ENCODE results near the gene GRM4. TPM values are rescaled to one million over a fixed set of nuclear protein-coding genes. Genes with fewer than 3 reads are reported as not detected.

The GRM4 gene
- total RNA-seq, 1 donor from 2014 or later: not detected

DNA sequence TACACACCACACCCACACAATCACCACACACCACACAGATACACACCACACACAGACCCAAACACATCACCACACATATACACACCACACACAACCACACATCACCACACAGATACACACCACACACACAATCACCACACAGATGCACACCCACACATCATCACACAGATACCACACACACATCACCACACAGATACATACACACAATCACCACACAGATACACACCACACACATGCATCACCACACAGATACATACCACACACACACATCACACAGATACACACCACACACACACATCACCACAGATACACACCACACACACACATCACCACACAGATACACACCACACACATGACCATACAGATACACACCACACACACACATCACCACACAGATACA is 73.2 kb downstream of the GRM4 start:
- DNase-seq (ENCODE audit: low spot score) (no peak), ATAC-seq (no peak)
- intact Hi-C loops (cut with DNase I): no loop called here

GRCh38 chr6:34071884-34072379 is 74.0 kb downstream of the GRM4 start:
- intact Hi-C loops (cut with DNase I): no loop called here
- ATAC-seq (peak; percentile 13), DNase-seq (ENCODE audit: low spot score) (no peak)

DNA sequence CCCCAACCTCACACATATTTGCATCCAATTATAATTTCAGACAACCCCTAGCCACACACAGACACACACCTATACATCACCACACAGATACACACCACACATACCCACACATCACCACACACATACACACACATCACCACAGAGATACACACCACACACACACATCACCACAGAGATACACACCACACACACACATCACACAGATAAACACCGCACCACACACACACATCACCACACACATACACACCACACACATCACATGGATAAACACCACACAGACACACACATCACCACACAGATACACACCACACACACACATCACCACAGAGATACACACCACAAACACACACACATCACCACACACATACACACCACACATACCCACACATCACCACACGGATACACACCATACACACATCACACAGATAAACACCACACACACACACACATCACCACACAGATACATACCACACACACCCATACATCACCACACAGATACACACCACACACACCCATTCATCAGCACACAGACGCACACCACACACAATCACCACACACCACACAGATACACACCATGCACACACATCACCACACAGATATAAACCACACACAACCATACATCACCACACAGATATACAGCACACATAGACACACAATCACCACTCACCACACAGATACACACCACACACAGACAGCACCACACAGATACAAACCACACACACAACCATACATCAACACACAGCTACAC is 74.6 kb downstream of the GRM4 start:
- no peak for DNase-seq (ENCODE audit: low spot score)
- no peak for ATAC-seq
- intact Hi-C loops (cut with DNase I): no loop called here

DNA sequence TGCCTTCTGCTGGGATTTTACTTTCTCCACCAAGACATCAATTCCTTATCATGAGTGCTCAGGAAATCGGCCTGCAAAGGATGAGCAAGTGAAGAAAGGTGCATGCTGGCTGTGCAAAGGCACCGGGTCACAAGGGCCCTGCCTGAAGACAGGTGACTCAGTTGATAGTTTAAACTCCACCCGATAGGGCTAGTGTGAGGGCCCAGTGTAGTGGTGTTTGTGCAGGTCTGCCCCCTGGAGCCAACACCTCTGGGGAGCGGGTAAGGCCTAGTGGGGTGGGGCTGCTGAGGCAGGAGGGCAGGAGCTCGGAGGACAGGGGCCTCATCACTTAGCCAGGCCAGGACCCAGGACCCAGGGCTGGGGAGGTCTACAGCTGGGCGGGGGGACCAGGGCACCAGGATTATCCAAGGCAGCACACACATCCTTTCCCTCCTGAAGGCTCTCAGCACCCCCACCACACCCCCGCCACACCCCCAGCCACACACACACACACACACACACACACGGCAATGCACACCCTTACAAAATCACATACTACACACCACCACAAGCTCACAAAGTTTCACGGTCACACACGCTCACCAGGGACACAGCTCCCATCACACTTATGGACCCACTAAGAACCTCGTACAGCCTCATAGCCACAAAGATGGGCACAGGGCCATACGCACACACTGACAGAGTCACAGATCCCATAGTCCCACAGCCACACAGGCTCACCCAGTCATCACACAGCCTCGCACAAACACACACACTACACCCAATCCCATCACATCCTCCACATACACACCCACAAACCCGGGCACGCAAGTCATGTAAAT is 75.4 kb downstream of the GRM4 start:
- intact Hi-C loops (cut with DNase I): no loop called here
- no peak for ATAC-seq

DNA sequence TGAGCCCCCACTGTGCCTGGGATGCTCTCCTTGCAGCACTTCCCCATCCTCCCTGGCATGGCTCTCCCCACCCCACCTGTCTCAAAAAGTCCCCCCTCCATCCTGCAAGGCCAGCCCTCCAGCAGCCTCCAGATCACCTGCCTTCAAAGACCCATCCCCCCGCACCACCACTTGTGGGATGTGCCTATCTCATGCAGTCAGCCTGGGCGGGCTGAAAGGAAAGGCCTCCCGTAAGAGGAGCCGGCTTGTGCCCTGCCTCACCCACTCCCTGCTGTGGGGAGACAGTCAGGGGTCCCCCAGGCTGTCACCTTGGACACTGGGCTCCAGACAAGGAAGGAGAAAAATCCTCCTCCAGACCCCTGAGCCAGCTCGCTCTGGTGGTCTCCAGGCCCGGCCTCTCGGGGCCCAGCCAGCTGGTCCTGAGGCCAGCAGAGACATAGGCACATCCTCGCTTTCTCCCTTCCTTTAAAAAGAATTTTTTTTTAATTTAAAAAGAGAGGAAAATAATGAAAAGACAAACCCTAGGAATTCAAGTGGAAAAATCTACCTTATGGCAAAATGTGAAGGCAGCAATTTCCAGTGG is 77.3 kb downstream of the GRM4 start:
- no peak for DNase-seq (ENCODE audit: low spot score)
- ATAC-seq: no peak
- intact Hi-C loops (cut with DNase I): no loop called here

More for the DNA sequence above, 75.4 kb downstream of the GRM4 start:
- no peak for DNase-seq (ENCODE audit: low spot score)

- DNase-seq (ENCODE audit: low spot score) (no peak), ATAC-seq (no peak)
- intact Hi-C loops (cut with DNase I): no loop called here
Measured at GRCh38 chr6:34067814-34068213, 78.1 kb downstream of the GRM4 start.

- ATAC-seq (no peak), DNase-seq (ENCODE audit: low spot score) (no peak)
- intact Hi-C loops (cut with DNase I): no loop called here
Measured at GRCh38 chr6:34066772-34067770, 78.8 kb downstream of the GRM4 start.

DNA sequence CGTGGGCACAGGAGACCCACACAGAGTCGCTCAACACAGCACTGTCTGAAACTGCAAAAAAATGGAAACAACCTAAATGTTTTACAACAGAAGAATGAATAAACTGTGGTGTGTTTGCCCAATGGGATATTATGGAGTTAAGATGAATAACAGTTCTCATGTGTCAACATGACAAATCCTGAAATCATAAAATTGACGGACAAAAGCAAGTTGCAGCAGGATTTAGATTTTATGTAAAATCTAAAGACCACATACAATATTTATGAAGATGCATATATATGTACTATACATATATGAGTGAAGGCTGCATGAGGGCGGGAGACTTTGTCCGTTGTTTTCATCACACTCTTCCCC is 79.7 kb downstream of the GRM4 start:
- DNase-seq (ENCODE audit: low spot score) (no peak), ATAC-seq (no peak)
- intact Hi-C loops (cut with DNase I): no loop called here

DNA sequence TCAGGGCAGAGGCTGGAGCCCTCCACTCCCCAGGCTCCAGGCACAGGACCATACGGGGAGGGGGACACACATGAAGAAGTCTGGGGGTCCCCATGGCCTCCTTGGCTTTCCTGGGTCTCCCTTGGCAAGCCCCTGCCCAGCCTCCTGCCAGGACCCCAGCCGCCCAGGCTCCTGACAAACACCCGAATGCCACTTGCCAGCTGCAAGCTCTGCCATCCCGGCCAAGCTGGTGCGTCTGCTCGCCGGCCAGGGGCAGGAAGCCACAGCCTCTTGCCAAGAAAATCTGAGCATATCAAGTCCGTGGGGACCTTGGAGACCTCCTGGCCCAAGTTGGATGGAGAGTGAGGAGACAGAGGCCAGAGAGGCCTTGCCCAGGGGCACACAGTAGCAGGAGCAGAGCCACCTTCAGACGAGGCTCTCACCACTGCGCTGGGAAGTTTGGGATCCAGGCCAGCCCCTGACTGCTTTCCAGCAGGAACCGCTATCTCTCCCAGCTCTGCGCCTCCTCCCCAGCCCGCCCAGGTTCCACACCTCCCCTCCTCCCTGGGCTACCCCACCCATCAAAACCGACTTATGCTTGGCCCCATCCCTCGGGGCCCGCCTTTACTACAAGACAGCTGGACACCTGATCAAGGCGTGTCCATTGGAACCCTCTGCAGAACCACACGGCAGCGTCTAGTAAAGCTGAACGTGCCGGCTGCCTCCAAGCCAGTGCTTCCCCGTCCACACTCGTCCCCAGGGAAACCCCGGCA is 80.2 kb downstream of the GRM4 start:
- no peak for DNase-seq (ENCODE audit: low spot score)
- ATAC-seq: no peak
- intact Hi-C loops (cut with DNase I): no loop called here

- intact Hi-C loops (cut with DNase I): no loop called here
- ATAC-seq: no peak
- no peak for DNase-seq (ENCODE audit: low spot score)
Measured at GRCh38 chr6:34064675-34065074, 81.2 kb downstream of the GRM4 start.

- intact Hi-C loops (cut with DNase I): no loop called here
- ATAC-seq (no peak), DNase-seq (ENCODE audit: low spot score) (no peak)
Measured at GRCh38 chr6:34063651-34064050, 82.2 kb downstream of the GRM4 start.

- ATAC-seq (no peak), DNase-seq (ENCODE audit: low spot score) (no peak)
- intact Hi-C loops (cut with DNase I): no loop called here
Measured at GRCh38 chr6:34062815-34063214, 83.1 kb downstream of the GRM4 start.

DNA sequence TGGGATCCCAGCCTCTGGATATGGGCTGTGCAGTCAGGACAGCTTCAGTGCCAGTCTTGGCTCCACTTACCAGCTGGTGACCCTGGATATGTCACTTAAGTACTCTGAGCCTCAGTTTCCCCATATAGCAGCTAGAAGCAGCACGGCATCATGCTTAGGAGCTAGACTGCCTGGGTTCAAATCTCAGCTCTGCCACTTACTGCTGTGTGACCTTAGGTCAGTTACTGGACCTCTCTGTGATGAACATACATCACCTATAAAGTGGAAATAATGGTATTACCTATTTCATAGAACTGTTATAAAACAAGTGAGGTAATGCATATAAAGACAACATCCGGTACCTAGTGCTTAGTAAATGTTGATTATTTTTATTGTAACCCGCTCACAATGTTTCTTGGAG is 83.7 kb downstream of the GRM4 start:
- DNase-seq (ENCODE audit: low spot score): no peak
- intact Hi-C loops (cut with DNase I): no loop called here
- ATAC-seq: no peak

GRCh38 chr6:34061348-34061747 is 84.5 kb downstream of the GRM4 start:
- DNase-seq (ENCODE audit: low spot score) (no peak), ATAC-seq (no peak)

DNA sequence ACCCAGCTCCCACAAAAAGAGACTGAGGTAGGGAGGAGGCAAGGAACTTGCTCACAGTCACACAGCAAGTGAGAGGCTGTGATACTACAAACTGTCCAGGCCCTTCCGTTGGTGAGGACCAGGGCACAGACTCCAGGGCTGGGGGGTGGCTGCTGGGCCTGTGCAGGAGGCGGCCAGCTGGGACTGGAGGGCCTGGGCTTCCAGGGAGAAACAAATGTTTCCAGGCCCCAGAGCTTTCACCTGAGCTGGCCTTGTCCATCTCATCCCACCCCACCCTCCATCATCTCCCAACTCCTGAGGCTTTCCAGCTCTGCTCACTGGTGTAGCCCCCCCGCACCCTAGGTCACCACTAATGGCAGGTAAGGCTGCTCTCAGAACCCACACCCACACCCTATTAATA is 86.0 kb downstream of the GRM4 start:
- intact Hi-C loops (cut with DNase I): no loop called here
- DNase-seq (ENCODE audit: low spot score) (no peak), ATAC-seq (no peak)

More at GRCh38 chr6:34061348-34061747, 84.5 kb downstream of the GRM4 start:
- intact Hi-C loops (cut with DNase I): no loop called here

DNA sequence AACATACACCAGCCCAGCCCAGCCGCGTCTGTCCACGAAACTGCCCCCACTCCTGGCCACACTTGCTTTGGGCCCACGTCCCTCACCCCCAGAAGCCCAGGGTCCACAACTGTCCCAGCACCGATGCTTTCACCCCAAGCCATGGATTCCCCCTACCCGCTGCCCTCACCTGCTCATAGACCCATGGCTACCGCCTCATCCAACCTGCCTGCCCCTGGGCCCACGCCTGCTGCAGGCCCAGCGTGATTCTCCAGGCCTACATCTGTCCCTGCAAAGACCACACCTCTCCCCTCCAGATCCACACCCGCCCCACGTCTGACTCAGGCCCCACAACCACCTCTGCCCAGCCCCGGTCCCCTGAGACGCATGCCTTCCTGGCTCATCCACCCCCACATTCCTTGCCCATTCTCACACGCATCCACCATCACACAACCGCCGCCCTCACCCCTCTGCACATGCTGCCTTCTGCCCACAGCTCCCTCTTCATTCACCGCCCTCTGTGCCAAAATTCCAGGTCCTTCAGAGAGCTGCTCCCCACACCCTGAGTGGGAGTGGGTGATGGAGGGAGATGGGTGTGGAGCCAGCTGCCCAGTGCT is 86.7 kb downstream of the GRM4 start:
- DNase-seq (ENCODE audit: low spot score) (no peak), ATAC-seq (no peak)
- intact Hi-C loops (cut with DNase I): no loop called here

- intact Hi-C loops (cut with DNase I): no loop called here
- DNase-seq (ENCODE audit: low spot score): no peak
- ATAC-seq: no peak
Measured at GRCh38 chr6:34057790-34058189, 88.1 kb downstream of the GRM4 start.

- ATAC-seq: no peak
- DNase-seq (ENCODE audit: low spot score): no peak
- intact Hi-C loops (cut with DNase I): no loop called here
Measured at GRCh38 chr6:34057191-34057590, 88.7 kb downstream of the GRM4 start.
